Measurements from ENCODE around the gene CAPS. TPM values are rescaled to one million over a fixed set of nuclear protein-coding genes. Genes with fewer than 3 reads are reported as not detected.

Gene CAPS
- polyA plus RNA-seq, 1 donor = 16.7 TPM

DNA sequence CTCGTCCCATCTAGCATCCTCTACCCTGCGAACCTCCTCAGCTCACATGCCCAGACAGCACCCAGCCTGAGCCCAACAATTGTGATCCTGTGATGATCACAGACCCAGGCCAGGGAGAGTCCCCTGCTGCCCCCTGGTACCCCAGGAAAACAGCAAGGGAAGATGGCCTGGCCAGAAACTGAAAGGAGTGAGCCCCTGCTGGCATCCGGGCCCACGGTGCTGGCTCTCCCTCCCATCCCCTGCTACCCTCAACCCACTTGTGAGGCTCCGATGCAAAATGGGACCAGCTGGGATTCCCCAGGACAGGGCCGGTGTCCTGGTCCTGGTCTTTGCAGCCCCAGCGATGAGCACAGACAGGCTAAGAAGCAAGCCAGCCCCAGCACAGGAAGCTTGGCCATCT, 49.8 kb downstream of the CAPS start:
- no peak overlapping the region for H3K4me3 ChIP-seq (ENCODE audit: low read length)
- no peaks in the 10 kb centered on the region for H3K9me3 ChIP-seq (ENCODE audit: control insufficient read depth, low read depth, low read length)
- H3K36me3 ChIP-seq (ENCODE audit: control insufficient read depth, insufficient read depth, low read length) = peaks cover 20% of the 10 kb centered on the region
- peak overlapping the region; percentile 2 for H3K27ac ChIP-seq (ENCODE audit: low read length)
- no peak for DNase-seq
- no peaks in the 10 kb centered on the region for H3K27me3 ChIP-seq (ENCODE audit: control insufficient read depth, insufficient read depth, low read length)
- peaks cover 75% of the 10 kb centered on the region for H3K4me1 ChIP-seq (ENCODE audit: control insufficient read depth, insufficient read depth, low read length)
- no CpG with 5 or more reads among the region's 7 CpGs for WGBS (ENCODE audit: insufficient coverage, low lambda C conversion rate)

GRCh38 chr19:5964816-5965565, 50.9 kb downstream of the CAPS start:
- no peak overlapping the region for H3K27ac ChIP-seq (ENCODE audit: low read length)

More at GRCh38 chr19:5964816-5965565, 50.9 kb downstream of the CAPS start:
- Histone ChIP-seq H3K27me3 (ENCODE audit: control insufficient read depth, insufficient read depth, low read length) (no peaks in the 10 kb centered on the region), H3K9me3 (ENCODE audit: control insufficient read depth, low read depth, low read length) (no peaks in the 10 kb centered on the region), H3K4me1 (ENCODE audit: control insufficient read depth, insufficient read depth, low read length) (peaks cover 72% of the 10 kb centered on the region), H3K4me3 (ENCODE audit: low read length) (no peak overlapping the region), H3K36me3 (ENCODE audit: control insufficient read depth, insufficient read depth, low read length) (peaks cover 25% of the 10 kb centered on the region)
- DNase-seq = no peak
- no CpG with 5 or more reads among the region's 5 CpGs for WGBS (ENCODE audit: insufficient coverage, low lambda C conversion rate)

Other genes with a start within 250 kb of the CAPS start
- gene MICOS13, start 233.7 kb upstream of the CAPS start, polyA plus RNA-seq = 48.0 TPM
- 5.7 TPM for gene HSD11B1L, start 233.2 kb upstream of the CAPS start, polyA plus RNA-seq
- 1,331 TPM for gene RPL36, start 224.0 kb upstream of the CAPS start, polyA plus RNA-seq
- 54.0 TPM for gene LONP1, start 194.1 kb upstream of the CAPS start, polyA plus RNA-seq
- not detected for gene CATSPERD, start 193.6 kb upstream of the CAPS start, polyA plus RNA-seq
- gene PRR22, start 129.5 kb upstream of the CAPS start, polyA plus RNA-seq = 4.6 TPM
- gene DUS3L, start 123.1 kb upstream of the CAPS start, polyA plus RNA-seq = 34.6 TPM
- gene NRTN, start 109.2 kb upstream of the CAPS start, polyA plus RNA-seq = 2.3 TPM
- gene FUT6, start 74.6 kb upstream of the CAPS start, polyA plus RNA-seq = 0.99 TPM
- gene FUT3, start 62.8 kb upstream of the CAPS start, polyA plus RNA-seq = 1.0 TPM
- not detected for gene FUT5, start 43.7 kb upstream of the CAPS start, polyA plus RNA-seq
- gene NDUFA11, start 10.5 kb upstream of the CAPS start, polyA plus RNA-seq = 203 TPM
- gene VMAC, start 9.4 kb upstream of the CAPS start, polyA plus RNA-seq = 8.1 TPM
- 53.3 TPM for gene RANBP3, start 63.9 kb downstream of the CAPS start, polyA plus RNA-seq
- gene RFX2, start 196.2 kb downstream of the CAPS start, polyA plus RNA-seq = 13.1 TPM
- 0.60 TPM for gene ACSBG2, start 221.4 kb downstream of the CAPS start, polyA plus RNA-seq